ENCODE measurements around the gene SHROOM4.

DNA sequence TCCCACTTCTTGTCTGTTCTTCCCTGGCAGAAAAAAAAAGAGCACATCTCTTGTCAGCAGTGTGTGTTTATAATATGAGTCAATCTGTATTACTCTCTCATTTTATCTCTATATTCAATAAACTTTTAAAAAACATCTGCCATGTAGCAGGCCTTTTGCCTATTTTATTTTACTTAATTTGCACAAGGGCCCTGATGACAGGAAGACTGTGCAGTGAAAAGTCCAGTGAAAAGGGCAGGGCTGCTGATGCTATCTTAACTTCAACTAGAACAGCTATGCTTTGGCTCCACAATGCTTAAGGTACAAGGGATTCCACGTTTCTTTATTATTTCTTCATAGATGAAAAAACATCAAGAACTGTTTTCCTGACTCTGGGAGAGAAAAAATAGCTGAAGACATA is 246.4 kb downstream of the SHROOM4 start:
- TF ChIP-seq POLR2AphosphoS5 (IDR thresholded peaks at IDR 0.05) (no peak), POLR2A (IDR thresholded peaks at IDR 0.05) (no peak)
- TF ChIP-seq, protein P1, sequence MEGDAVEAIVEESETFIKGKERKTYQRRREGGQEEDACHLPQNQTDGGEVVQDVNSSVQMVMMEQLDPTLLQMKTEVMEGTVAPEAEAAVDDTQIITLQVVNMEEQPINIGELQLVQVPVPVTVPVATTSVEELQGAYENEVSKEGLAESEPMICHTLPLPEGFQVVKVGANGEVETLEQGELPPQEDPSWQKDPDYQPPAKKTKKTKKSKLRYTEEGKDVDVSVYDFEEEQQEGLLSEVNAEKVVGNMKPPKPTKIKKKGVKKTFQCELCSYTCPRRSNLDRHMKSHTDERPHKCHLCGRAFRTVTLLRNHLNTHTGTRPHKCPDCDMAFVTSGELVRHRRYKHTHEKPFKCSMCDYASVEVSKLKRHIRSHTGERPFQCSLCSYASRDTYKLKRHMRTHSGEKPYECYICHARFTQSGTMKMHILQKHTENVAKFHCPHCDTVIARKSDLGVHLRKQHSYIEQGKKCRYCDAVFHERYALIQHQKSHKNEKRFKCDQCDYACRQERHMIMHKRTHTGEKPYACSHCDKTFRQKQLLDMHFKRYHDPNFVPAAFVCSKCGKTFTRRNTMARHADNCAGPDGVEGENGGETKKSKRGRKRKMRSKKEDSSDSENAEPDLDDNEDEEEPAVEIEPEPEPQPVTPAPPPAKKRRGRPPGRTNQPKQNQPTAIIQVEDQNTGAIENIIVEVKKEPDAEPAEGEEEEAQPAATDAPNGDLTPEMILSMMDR (IDR thresholded peaks at IDR 0.05): no peak

Measured in breast epithelium (tissue), 3 donors.